Measurements from ENCODE around the gene ARID5B.

ARID5B gene

DNA sequence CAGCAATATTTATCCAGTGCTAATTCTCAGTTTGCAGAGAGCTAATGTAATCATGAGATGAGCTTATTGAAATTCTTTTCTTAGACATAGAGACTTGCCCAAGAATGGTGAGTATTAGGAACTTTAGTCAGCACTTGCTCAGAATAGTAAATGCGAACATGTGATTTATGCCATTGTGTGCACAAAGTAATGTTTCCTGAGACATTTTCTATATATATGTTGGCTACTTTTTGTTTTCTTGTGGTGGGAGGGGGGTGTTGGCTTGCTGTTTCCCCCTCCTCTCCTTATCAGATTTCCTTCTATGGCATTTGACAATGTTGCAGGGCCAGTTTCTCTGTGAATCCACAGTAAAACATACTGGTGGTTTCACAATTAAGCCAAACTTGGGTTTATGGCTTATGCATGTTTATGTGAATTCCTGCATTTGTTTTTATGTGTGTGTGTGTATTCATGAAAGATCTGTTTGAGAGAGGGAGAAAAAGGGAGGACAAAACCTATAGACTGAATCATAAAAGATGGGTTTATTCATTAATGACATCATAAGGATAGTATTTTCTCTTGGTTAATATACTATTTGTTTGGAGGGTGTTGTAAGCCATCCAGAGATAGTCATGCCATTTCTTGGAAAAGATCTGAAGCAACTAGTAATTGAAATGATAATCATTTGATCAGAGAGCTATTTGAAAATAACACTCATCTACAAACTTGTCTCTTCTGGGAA is 36.3 kb downstream of the ARID5B start:
- DNase-seq (ENCODE audit: low read depth in 2 of 2) = no peak

DNA sequence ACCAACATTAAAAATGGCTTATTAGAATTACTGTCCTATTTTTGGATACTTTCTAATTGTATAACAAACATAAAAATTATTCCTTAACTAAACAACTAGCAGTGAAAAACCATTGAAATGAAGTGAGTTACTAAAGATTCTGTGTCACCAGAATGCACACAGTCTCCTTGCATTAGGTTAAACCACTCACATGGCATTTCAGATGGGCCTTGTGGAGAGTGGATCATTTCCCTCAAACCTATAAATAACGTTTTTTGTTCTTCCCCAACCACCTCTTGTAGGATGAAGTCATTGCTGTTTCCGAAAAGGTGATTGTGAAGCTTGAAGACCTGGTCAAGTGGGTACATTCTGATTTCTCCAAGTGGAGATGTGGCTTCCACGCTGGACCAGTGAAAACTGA is 38.4 kb downstream of the ARID5B start:
- no peak for DNase-seq (ENCODE audit: low read depth in 2 of 2)

DNA sequence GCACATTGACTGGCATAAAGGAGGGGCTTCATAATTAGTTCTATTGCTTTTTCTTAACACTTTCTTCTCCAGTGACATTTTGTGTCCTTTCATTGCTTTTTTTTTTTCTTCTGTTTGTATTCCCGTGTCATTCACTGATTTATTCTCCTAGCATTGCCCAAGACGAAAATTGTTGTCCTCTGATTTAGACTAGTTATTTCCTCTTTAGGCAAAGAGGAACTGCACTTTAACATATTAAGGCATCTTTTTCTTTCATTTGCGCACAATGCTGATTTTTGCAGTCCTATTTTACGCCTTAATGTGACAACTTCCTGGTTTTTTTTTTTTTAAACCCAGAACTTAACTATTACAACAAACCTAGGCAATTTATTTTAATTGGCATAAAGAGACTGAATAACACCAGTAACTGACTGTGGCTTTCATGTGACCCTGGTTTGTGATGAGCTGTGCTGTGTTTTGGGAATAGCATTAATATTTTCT is 39.7 kb downstream of the ARID5B start:
- no peak for DNase-seq (ENCODE audit: low read depth in 2 of 2)

DNA sequence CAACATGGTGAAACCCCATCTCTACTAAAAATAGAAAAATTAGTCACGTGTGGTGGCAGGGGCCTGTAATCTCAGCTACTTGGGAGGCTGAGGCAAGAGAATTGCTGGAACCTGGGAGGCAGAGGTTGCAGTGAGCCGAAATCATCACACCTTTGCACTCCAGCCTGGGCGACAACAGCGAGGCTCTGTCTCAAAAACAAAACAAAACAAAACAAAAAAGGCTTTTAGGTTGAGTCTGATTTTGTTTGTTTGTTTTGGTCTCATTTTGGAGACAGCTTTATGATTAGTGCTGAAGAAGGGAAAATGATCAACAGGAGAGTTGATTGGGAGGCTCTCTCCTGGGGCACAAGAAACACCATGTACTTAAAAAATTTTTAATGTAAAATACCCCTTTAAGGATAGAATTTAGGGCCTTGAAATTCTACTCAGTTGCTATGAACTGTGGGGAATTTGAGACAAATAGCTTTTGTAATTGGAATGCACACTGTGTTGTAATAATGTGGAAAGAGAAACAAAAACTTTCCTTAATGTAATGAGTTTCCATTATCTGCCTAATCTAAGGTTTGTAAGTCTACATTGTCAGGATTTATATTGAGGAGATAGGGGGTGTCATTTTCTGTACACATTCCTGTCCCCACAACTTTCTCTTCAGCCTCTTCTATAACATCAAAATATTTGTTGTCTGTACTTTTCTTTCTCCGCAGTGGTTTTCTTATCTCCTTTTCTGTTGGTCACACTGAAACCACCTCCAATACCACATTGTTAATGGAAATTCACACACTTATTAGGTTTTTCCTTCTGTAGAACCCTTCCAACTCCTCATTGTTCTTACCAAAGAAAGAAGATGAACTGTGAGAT is 41.3 kb downstream of the ARID5B start:
- no peak for DNase-seq (ENCODE audit: low read depth in 2 of 2)

DNA sequence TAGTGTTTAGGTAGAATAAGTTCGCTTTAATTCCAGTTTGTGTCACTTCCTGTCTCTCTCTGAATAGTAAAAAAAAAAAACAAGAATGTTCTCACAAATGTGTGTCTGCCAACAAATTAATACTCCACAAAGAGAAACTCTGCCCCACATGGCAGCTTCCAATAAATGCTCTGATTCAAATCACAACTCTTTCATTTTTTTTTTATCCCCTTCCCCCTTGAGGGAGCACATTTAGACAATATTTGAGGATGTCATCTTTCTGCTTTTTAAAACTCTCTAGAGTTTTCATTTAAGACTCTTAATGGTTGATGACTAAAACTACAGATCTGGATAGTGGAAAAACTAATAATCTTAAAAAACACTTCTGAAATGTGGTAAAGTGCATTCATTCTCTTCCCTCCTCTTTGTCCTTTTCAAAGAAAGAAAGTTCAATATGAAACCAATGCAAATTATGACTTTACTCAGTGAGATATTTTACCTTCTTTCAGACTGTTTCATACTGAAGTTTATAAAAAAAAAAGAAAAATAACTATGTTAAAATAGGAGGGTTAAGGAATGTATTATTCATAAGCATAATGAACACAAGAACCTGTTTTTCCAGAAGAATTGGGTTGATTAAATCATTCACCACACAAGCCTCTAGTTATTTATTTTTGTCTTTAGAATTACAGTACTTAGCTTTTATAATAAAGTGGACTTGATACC is 42.3 kb downstream of the ARID5B start:
- DNase-seq (ENCODE audit: low read depth in 2 of 2) = no peak

DNA sequence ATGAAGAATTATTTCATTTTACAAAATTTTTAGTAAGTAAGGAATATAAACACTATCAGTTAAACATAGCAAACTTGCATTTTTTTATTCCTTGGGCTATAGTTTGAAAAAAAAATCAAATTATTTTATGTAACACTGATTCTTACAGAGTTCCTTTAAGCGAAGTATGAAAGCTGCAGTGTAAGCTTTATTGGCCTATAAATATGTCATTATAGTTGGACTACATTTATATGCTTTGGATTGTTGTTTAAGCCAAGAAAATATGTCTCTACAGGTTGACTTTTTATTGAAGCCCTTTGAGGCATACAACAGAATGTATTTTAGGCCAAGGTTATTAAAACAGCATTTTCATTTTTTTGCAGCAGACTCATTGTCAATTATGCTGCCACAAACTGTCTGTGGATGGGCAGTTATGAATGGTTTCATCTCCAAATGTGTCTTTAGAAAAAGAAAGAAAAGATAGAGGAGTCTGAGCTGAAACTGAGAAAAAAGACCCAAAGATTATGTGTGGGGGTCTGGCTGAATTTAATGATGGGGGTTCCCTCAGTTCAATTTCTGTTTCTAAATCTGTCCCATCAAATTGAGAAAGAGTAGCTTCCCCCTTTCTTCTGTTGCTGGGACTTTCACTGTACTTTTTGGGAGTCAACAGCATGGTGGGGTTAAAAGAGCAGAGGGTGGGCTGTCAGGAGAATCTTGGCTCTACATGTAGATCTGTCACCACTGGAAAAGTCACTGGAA is 43.1 kb downstream of the ARID5B start:
- DNase-seq (ENCODE audit: low read depth in 2 of 2) = no peak

DNA sequence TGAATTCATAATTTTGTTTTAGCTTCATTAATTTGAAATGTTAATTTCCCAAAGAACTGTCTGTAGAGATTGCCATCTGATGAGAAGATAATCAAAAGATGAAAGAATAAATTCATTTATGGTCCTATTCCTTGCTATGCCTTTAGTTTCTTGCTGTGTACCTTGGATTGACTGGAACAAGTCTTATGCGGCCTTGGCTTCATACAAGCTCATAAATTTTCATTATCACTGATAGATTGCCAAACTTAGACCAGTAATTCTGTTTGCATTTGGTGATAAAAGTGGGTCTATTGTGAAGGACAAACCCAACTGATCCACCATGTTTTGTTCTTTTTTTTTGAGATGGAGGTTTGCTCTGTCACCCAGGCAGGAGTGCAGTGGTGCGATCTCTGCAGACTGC is 48.2 kb downstream of the ARID5B start:
- DNase-seq (ENCODE audit: low read depth in 2 of 2) = no peak

DNA sequence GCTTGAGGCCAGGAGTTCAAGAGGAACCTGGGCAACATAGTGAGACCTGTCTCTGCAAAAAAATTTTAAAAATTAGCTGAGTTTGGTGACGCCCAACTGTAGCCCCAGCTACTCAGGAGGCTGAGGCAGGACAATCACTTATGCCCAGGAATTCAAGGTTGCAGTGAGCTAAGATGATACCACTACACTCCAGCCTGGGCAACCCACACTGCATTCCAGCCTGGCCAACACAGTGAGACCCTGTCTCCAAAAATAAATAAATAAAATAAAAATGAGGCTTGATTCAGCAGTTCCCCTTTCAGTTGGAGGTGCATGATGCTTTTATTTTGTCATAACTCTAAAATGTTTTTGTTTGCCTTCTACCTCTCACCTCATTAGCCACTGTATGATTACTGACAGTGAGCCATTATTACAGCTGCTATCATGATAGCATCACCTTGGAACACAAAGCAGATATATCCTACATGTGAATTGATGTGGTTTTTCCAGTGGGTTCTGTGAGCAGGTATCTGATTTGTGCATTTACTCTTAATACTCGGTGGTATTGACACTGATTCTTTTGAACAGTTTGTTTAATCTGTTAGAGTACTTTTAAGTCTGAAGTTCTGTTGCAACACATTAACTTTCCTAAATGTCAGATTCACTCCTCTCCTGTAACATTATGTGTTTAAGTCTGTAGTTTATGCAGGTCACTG is 49.1 kb downstream of the ARID5B start:
- no peak for DNase-seq (ENCODE audit: low read depth in 2 of 2)

DNA sequence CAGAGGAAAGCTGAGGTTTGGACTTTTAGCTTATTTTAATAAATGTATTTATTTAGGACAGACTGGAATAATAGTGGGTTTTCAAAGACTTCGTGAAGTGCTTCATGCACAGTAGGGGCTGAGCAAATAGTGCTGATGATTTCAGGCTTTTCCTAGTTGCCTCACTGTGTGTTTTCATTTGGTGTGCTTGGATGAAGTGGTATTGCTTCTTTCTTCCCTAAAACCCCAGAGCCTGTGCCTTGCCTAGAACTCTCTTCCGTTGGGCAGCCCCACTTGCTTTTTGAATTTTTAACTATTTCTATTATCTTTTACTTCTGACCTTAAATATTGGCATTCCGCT is 49.6 kb downstream of the ARID5B start:
- no peak for DNase-seq (ENCODE audit: low read depth in 2 of 2)

DNA sequence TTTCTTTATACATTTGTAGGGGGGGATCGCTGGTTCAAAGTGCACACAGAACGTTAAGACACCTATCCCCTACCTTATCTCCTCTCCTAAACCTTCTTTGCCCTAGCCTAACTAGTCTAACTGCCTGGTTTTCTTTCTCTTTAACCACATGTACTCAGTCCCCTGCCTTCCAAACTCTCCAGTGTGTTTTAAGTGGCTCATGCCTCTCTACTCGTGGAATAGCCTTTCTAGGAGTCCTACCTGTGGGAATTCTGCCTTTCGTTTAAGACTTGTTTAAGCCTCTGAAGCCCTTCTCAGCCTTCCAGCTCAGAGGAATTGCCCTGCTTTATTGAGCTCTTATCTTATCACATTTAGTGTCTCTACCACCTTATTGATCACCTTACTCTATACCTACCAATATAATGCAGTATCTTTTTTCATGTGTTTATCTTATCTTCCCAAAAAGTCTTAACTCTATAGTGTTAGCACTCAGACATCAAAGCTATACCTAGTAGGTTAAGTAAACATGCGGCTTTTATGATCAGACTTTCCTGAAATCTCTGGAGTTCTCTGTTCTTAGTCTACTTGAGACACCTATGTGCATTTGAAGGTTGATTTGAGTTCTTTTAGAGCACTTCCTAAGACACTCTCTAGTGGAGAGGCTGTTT is 50.7 kb downstream of the ARID5B start:
- DNase-seq (ENCODE audit: low read depth in 2 of 2) = no peak

DNA sequence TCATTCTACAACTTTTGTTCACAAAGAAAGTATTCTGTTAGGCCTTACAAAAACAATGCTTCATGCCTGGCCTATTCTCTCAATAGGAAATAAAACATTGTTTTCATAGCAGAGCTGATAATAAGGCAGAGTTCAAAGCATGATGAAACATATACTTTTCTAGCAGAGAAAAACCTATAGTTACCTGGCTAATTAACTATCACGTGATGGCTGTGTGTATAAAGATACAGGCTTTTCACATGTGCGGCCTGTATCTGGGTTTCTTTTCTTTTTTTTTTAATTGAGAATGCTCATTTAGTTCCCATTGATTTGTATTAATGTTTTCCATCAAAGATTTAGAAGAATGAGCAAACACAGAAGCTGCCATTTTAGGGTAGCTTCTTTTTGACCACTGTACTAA is 51.7 kb downstream of the ARID5B start:
- DNase-seq (ENCODE audit: low read depth in 2 of 2) = no peak

DNA sequence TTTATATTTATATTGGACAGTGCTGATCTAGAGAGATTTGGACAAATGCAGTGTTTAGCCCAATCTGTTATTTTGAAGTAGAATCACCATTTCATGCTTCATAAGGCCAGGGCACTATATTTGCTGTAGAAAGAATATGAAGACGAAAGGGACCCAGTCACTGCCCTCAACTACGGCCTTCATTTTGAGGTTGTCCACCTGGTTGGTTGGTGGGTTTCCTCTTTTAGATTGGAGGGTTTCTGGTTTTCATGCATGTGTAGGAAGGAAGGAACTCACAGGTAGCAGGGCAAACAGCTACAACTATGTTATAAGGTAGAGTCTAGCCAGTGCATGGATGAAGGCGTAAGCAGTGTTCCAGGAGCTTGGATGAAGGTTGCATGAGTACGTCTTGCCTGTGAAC is 56.3 kb downstream of the ARID5B start:
- no peak for DNase-seq (ENCODE audit: low read depth in 2 of 2)

DNA sequence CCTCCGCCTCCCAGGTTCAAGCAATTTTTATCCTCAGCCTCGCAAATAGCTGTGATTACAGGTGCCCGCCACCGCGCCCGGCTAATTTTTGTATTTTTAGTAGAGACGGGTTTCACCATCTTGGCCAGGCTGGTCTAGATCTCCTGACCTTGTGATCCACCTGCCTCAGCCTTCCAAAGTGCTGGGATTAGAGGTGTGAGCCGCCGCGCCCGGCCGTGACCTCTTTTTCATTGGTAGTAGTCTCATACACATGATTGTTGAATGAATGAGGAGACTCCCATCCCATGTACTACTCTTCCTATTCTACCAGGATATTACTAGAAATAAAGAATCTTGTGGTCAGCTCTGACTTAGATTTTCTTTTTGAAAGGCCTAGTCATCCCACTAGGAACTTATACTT is 56.8 kb downstream of the ARID5B start:
- no peak for DNase-seq (ENCODE audit: low read depth in 2 of 2)

DNA sequence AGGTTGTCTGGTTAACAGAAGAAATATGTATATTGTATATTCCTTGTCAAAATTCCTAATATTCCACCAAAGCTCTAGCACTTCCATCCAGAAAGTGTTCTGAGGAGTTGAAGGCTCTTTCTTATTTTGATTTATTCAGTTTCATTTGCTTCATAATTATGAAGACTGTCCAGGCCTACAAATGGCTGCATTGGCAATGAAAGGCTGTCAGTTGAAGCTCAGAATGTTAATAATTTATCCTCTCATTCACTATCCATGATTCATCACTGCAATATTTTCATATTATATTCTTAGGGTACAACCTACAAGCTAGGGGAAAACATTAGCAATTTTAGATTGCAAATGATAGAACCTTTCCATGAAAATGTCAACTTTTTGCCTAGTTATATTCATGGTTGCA is 57.3 kb downstream of the ARID5B start:
- DNase-seq (ENCODE audit: low read depth in 2 of 2) = no peak

DNA sequence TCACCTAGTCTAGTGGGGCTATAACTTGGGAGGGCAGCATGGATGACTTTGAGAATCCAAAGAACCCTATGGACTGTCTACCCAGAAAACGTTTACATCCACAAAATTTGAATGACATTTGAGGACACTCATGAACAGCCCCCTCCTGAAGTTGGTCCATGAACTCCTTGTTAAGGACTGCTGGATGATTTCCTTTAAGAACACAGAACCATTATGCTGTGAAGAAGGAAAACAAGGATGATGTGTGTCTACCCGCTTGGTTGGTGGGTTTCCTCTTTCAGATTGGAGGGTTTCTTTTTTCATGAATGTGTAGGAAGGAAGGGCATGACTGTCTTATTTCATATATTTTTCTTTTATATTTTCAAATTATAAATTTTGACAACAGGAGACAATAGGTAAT is 58.3 kb downstream of the ARID5B start:
- no peak for DNase-seq (ENCODE audit: low read depth in 2 of 2)

DNA sequence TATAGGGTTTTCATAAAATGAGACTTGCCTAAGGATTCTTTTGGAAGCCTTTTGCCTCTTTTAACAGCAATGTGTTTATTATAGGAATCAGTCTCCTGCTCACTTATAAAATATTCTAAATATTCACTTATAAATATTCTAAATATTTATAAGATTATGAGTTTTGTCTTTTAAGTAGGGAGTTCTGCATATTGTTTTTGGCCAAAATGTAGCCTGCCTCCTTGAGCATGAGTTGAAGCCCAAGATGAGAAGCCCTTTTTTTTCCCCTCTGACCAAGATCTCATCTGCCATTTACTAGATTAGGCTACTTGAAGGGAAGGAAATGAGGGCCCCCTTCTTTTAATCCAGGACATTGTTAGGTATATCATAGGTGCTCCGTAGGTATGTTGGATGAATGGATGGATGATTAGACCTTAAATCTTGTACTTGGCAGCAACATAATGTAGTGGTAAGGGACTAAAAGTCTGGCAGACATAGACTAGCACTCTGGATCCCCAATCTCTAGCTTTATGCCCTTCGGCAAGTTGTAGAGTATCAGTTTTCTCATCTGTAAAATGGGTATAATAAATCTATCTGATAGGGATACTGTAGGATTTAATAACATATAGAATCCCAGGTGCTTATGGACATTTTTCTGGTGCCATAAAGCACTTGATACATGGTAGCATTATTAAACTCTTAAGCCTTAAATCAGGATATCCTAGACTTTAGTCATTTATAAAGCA is 59.1 kb downstream of the ARID5B start:
- DNase-seq (ENCODE audit: low read depth in 2 of 2) = no peak

DNA sequence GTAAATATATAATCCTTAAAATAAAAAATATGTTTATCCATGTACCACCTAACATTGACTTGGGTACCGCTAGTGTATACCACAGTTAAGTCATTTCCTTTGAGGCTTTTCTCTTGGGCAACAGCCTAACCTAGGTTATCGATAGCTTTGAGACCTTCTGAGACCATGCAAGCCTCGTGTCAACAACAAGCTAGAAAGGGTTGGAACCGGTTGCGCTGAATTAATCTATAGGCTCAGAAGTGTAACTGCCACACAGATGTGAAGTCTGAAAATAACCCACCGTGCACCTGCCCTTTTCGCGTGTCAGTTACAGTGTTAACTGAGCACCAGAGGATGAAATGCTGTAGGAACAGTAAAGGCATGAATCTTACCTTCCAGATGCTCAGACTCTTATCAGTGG is 59.8 kb downstream of the ARID5B start:
- DNase-seq (ENCODE audit: low read depth in 2 of 2) = no peak

DNA sequence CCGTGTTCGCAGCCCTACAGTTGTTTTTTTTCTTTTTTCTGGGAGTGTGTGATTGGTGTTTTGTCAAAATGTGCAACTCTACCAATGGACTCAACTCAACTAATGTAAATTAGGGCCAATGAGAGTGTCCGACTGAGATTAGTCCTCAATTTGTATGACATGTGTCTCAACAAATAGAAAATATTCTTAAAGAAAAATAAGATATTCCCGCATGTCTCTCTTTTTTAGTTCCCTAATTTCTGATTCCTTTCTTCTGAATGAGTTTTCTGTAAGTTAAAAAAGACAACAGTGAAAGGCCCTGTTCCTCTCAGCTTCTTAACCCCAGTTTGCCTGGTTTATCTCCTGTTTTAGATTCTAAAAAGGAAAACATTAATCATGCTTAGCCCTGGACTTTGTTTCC is 61.5 kb downstream of the ARID5B start:
- no peak for DNase-seq (ENCODE audit: low read depth in 2 of 2)

DNA sequence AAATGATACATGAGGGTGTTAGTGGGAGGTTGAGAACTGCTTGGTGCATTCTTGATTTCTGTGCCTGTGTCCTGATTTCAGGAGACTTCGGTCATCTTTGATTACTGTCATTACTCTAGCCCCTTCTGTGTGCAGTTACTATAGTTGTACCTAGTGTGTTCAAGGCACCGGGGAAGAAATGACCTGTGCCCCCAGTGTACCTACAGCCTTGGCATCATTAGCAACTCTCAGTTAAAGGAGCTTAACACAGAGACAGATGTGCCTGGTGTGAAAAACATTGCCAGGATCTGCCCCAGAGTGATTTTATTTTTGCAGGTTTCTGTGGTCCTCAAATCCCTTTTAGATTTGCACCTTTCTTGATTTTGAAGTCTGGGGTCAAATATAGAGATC is 62.2 kb downstream of the ARID5B start:
- no peak for DNase-seq (ENCODE audit: low read depth in 2 of 2)

DNA sequence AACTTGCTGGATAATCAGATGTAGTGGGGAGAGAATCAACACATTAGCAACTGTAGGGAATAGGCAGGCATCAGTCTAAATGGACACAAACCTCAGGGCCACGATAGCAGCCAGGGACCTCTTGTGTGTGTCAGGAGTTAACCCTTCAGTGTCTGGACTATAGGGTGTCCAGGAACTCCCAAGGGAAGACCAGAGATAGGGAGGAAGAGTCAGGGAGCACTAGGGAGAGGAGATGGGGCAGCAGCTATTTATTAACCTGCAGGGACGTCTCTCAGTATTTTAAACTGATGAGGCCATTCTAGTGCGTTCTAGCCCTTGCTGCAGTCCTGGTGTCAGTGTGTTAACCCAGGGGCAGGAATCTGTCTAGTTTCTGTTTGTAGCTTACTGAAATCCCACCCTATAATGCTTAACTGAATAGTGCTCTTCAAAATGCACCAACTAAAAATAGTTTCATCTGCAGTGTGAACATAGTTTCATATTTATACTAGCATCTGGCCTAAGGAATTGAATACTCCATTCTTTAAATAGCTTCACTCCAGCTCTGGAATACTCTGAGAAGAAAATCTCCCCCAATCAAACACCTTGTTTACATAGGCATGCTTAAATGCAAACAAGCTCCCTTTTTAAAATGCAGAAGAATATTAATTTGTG is 62.7 kb downstream of the ARID5B start:
- DNase-seq (ENCODE audit: low read depth in 2 of 2) = no peak

Measured in activated CD4-positive, alpha-beta T cell treated with anti-CD3 and anti-CD28 coated beads for 24 hours (primary cell).